DND-41 (cell line): ENCODE measurements around the gene BCKDHB.
"Not testable (repeated sequence)": the region's sequence is repeated elsewhere in the genome, so short reads cannot be mapped to it uniquely, and the experiment has no call there.

Experiments used
- ATAC-seq: fragments of 200-7000 bp; cut with Tn5 transposase; 3 replicates; pipeline ENCODE4 v1.9.1; 2021; ENCODE audit warnings: low read depth; ENCODE audit not compliant: insufficient read depth
- DNase-seq: peaks from one replicate; pipeline ENCODE4 v3.0.0-alpha.2; 2020
- H2AFZ ChIP-seq: 2 replicates; pipeline ENCODE4 v1.6.0; 2012; ENCODE audit warnings: low read depth, low read length
- H3K27ac ChIP-seq: 2 replicates; pipeline ENCODE4 v1.5.1; 2012; ENCODE audit warnings: low read length, inconsistent platforms
- H3K27me3 ChIP-seq: fragments of 200-600 bp; sonication (generic); 2 replicates; pipeline ENCODE4 v1.6.0; 2012; ENCODE audit warnings: low read length, mild to moderate bottlenecking, inconsistent platforms; ENCODE audit not compliant: insufficient read depth, poor library complexity
- H3K36me3 ChIP-seq: 2 replicates; pipeline ENCODE4 v1.5.1; 2012; ENCODE audit warnings: low read length, inconsistent platforms; ENCODE audit not compliant: insufficient read depth
- H3K4me1 ChIP-seq: 2 replicates; pipeline ENCODE4 v1.5.1; 2012; ENCODE audit warnings: mild to moderate bottlenecking, low read length; ENCODE audit not compliant: insufficient read depth
- H3K4me2 ChIP-seq: 2 replicates; pipeline ENCODE4 v1.6.0; 2012; ENCODE audit warnings: mild to moderate bottlenecking, moderate library complexity, low read length, inconsistent platforms; ENCODE audit not compliant: insufficient read depth
- H3K4me3 ChIP-seq, 2 experiments: fragments of 200-600 bp in 1 of 2; shearing (Covaris generic) in 1 of 2; 2 replicates each; pipeline ENCODE4 v1.5.1; 2012 to 2016; ENCODE audit warnings: inconsistent platforms in 2 of 2, low read length in 2 of 2, mild to moderate bottlenecking in 2 of 2, low read depth in 1 of 2, moderate library complexity in 1 of 2
- H3K79me2 ChIP-seq: 2 replicates; pipeline ENCODE4 v1.6.0; 2012; ENCODE audit warnings: low read length, inconsistent platforms; ENCODE audit not compliant: insufficient read depth
- H3K9ac ChIP-seq: 2 replicates; pipeline ENCODE4 v1.6.0; 2012; ENCODE audit warnings: low read depth, mild to moderate bottlenecking, inconsistent platforms, low read length, moderate library complexity
- H3K9me3 ChIP-seq: 2 replicates; pipeline ENCODE4 v1.5.1; 2012; ENCODE audit warnings: low read length, moderate library complexity, mild to moderate bottlenecking, inconsistent platforms; ENCODE audit not compliant: insufficient read depth, severe bottlenecking
- H4K20me1 ChIP-seq: 2 replicates; pipeline ENCODE4 v1.6.0; 2012; ENCODE audit warnings: low read length; ENCODE audit not compliant: insufficient read depth
- CTCF ChIP-seq: IDR thresholded peaks from 2 replicates; pipeline ENCODE4 v1.5.1; 2012; ENCODE audit warnings: borderline replicate concordance, low read length, moderate library complexity, mild to moderate bottlenecking; ENCODE audit not compliant: poor library complexity, severe bottlenecking; ENCODE audit errors: extremely low read depth
- EZH2 ChIP-seq: IDR thresholded peaks from 3 replicates; pipeline ENCODE4 v1.6.1; 2012; ENCODE audit warnings: borderline replicate concordance, low read depth, mild to moderate bottlenecking, moderate library complexity, low read length, inconsistent platforms; ENCODE audit not compliant: severe bottlenecking

The BCKDHB gene

GRCh38 chr6:80282913-80283554, 176.6 kb downstream of the BCKDHB start:
- H3K79me2 ChIP-seq, result no peaks in the 10 kb centered on the region
- DNase-seq, result no peak

DNA sequence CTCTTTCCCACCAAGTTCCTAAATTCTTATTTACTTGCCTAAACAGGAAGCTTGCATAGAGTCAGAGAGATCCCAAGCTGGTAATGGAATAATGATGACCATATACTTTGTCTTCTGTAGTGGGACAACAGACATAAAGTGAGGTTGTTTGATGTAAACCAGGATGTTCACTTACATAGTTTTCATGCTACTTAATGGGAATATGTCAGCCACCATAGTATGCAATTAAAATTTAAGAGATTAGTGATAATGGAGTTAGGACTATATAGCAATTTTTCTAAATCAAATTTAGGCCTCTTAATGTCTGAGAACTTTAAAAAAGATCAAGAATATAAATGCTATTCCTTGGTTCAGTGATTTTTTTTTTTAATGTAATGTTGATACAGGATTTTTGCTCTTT, 180.6 kb downstream of the BCKDHB start:
- Histone ChIP-seq H3K27ac (no peak overlapping the region), H3K9me3 (no peaks in the 10 kb centered on the region), H2AFZ (no peak overlapping the region), H3K9ac (no peak overlapping the region), H3K36me3 (no peaks in the 10 kb centered on the region), H3K4me3 (no peak overlapping the region), H3K4me2 (no peak overlapping the region), H3K27me3 (no peaks in the 10 kb centered on the region), H4K20me1 (no peaks in the 10 kb centered on the region), H3K79me2 (no peaks in the 10 kb centered on the region), H3K4me1 (no peaks in the 10 kb centered on the region)
- DNase-seq (no peak), ATAC-seq (no peak)
- no peak for TF ChIP-seq EZH2
- TF ChIP-seq CTCF, result no peak

More at GRCh38 chr6:80282913-80283554, 176.6 kb downstream of the BCKDHB start:
- ATAC-seq, result no peak
- H3K9ac ChIP-seq, result no peak overlapping the region
- no peaks in the 10 kb centered on the region for H3K9me3 ChIP-seq
- no peak overlapping the region for H3K4me2 ChIP-seq
- no peaks in the 10 kb centered on the region for H3K36me3 ChIP-seq
- H3K27ac ChIP-seq, result no peak overlapping the region
- H4K20me1 ChIP-seq, result no peaks in the 10 kb centered on the region
- no peak overlapping the region for H3K4me3 ChIP-seq
- no peaks in the 10 kb centered on the region for H3K4me1 ChIP-seq
- no peak for TF ChIP-seq EZH2
- TF ChIP-seq CTCF, result no peak
- no peak overlapping the region for H2AFZ ChIP-seq
- no peaks in the 10 kb centered on the region for H3K27me3 ChIP-seq

DNA sequence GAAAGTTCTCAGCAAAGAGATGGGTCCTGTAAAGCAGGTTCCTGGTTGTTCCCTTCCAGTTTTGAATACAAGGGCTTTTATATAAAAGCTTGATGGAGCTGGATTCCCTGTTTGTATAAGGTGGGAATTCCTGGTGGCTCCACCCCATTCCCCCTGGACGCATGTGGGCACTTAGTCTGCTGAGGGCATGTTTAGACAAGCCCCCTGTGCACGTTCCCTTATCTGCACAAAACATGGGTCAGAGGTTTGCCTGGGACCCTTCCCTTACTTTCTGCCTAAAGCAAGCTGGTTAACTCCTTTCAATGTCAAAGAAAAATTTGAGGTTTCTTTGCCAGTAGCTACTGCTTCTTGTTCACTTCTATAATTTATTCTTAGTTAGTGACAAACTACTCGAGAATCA, 181.1 kb downstream of the BCKDHB start:
- Histone ChIP-seq H2AFZ (no peak overlapping the region), H3K27me3 (no peaks in the 10 kb centered on the region), H4K20me1 (no peaks in the 10 kb centered on the region), H3K9me3 (peaks cover 2% of the 10 kb centered on the region), H3K79me2 (no peaks in the 10 kb centered on the region), H3K4me3 (no peak overlapping the region), H3K4me2 (no peak overlapping the region), H3K9ac (no peak overlapping the region), H3K36me3 (no peaks in the 10 kb centered on the region), H3K27ac (no peak overlapping the region), H3K4me1 (no peaks in the 10 kb centered on the region)
- DNase-seq (no peak), ATAC-seq (no peak)
- no peak for TF ChIP-seq CTCF

- DNase-seq, result no peak
- TF ChIP-seq EZH2 (no peak), CTCF (no peak)
- no peak for ATAC-seq
Observed at GRCh38 chr6:80289727-80290126, 183.3 kb downstream of the BCKDHB start.

GRCh38 chr6:80294531-80294930, 188.1 kb downstream of the BCKDHB start:
- peak; percentile 37 for DNase-seq

More at GRCh38 chr6:80289727-80290126, 183.3 kb downstream of the BCKDHB start:
- Histone ChIP-seq H3K4me1 (no peaks in the 10 kb centered on the region), H3K9me3 (peaks cover 20% of the 10 kb centered on the region), H3K79me2 (no peaks in the 10 kb centered on the region), H4K20me1 (no peaks in the 10 kb centered on the region), H3K9ac (no peak overlapping the region), H3K4me2 (no peak overlapping the region), H2AFZ (no peak overlapping the region), H3K27ac (no peak overlapping the region), H3K36me3 (no peaks in the 10 kb centered on the region), H3K4me3 (no peak overlapping the region), H3K27me3 (no peaks in the 10 kb centered on the region)

More at GRCh38 chr6:80294531-80294930, 188.1 kb downstream of the BCKDHB start:
- not testable (repeated sequence) for H4K20me1 ChIP-seq, H3K79me2 ChIP-seq, H3K4me1 ChIP-seq, ATAC-seq, H3K27me3 ChIP-seq, H2AFZ ChIP-seq, H3K4me3 ChIP-seq, H3K36me3 ChIP-seq, H3K9ac ChIP-seq, H3K27ac ChIP-seq, H3K4me2 ChIP-seq
- peaks cover 33% of the 10 kb centered on the region for H3K9me3 ChIP-seq
